Measurements from ENCODE around the gene ADAM22.

DNA sequence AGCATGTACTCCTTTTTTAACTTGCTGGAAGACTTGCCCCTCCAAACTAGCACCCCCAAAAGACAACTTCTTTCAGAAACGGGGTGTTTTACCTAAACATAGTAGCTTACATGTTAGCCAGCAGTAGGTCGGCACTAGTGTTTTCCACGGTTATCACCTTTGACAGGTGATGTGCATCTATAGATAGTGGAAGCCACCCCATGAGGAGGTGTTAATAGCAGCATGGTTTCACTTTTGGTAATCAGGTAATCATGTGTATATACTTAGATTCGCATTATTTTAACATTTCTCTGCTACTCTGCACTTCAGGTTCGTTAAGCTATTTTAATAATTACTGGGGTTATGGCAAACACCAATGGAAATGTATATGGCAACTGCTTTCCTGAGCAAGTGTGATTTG lies 268.2 kb downstream of the ADAM22 start:
- TF ChIP-seq CHD2 (IDR thresholded peaks at IDR 0.05; ENCODE audit: borderline replicate concordance, low read depth, low read length), result no peak
- TF ChIP-seq, protein P1, sequence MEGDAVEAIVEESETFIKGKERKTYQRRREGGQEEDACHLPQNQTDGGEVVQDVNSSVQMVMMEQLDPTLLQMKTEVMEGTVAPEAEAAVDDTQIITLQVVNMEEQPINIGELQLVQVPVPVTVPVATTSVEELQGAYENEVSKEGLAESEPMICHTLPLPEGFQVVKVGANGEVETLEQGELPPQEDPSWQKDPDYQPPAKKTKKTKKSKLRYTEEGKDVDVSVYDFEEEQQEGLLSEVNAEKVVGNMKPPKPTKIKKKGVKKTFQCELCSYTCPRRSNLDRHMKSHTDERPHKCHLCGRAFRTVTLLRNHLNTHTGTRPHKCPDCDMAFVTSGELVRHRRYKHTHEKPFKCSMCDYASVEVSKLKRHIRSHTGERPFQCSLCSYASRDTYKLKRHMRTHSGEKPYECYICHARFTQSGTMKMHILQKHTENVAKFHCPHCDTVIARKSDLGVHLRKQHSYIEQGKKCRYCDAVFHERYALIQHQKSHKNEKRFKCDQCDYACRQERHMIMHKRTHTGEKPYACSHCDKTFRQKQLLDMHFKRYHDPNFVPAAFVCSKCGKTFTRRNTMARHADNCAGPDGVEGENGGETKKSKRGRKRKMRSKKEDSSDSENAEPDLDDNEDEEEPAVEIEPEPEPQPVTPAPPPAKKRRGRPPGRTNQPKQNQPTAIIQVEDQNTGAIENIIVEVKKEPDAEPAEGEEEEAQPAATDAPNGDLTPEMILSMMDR (IDR thresholded peaks at IDR 0.05 in 2 of 3, conservative IDR thresholded peaks at IDR 0.05 in 1 of 3; ENCODE audit: control insufficient read depth in 2 of 3, extremely low read depth in 1 of 3, insufficient read depth in 1 of 3, low read depth in 3 of 3, low read length in 3 of 3), result no peak
- TF ChIP-seq EZH2 (IDR thresholded peaks at IDR 0.05; ENCODE audit: borderline replicate concordance, control insufficient read depth, low read depth, low read length), result no peak
- TF ChIP-seq SMARCA5 (IDR thresholded peaks at IDR 0.05), result no peak
- TF ChIP-seq MXI1 (IDR thresholded peaks at IDR 0.05; ENCODE audit: low read depth, low read length), result no peak
- no peak for TF ChIP-seq ZBTB33 (IDR thresholded peaks at IDR 0.05)
- TF ChIP-seq ZNF622 (IDR thresholded peaks at IDR 0.05), result no peak
- TF ChIP-seq YY1 (IDR thresholded peaks at IDR 0.05; ENCODE audit: low read depth, low read length), result no peak
- peak; percentile 43 for TF ChIP-seq MEF2B (IDR thresholded peaks at IDR 0.05; ENCODE audit: partially characterized antibody, poor library complexity, severe bottlenecking)
- TF ChIP-seq ZNF24 (IDR thresholded peaks at IDR 0.05), result no peak
- no peak for TF ChIP-seq EGR1 (IDR thresholded peaks at IDR 0.05; ENCODE audit: borderline replicate concordance in 1 of 2, low read depth in 2 of 2, low read length in 2 of 2)
- no peak for TF ChIP-seq TCF12 (IDR thresholded peaks at IDR 0.05; ENCODE audit: low read depth, low read length)
- no peak for TF ChIP-seq BRCA1 (IDR thresholded peaks at IDR 0.05; ENCODE audit: low read depth, low read length)
- TF ChIP-seq, protein P2, sequence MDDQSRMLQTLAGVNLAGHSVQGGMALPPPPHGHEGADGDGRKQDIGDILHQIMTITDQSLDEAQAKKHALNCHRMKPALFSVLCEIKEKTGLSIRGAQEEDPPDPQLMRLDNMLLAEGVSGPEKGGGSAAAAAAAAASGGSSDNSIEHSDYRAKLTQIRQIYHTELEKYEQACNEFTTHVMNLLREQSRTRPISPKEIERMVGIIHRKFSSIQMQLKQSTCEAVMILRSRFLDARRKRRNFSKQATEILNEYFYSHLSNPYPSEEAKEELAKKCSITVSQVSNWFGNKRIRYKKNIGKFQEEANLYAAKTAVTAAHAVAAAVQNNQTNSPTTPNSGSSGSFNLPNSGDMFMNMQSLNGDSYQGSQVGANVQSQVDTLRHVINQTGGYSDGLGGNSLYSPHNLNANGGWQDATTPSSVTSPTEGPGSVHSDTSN (IDR thresholded peaks at IDR 0.05; ENCODE audit: insufficient replicate concordance, low read depth, low read length), result no peak

Data from GM12878 (cell line).